GM13976 (cell line): ENCODE measurements around the gene AP3S1.
"Not testable (repeated sequence)": the region's sequence is repeated elsewhere in the genome, so short reads cannot be mapped to it uniquely, and the experiment has no call there.

Source experiments
- DNase-seq: peaks from one replicate; pipeline ENCODE4 v3.0.0; 2012; ENCODE audit warnings: low spot score
- in situ Hi-C: fragments of 300-500 bp; cut with MboI; formaldehyde crosslinking; loops from one replicate; pipeline ENCODE4 v1.12.0; 2022; ENCODE audit warnings: low sequenced_read_pairs, mixed read lengths, inconsistent platforms; ENCODE audit not compliant: unreplicated experiment
- TF ChIP-seq, protein P1 (sequence below): IDR thresholded peaks from 2 replicates; pipeline ENCODE4 v1.5.1; 2012; ENCODE audit warnings: borderline replicate concordance, mild to moderate bottlenecking; ENCODE audit not compliant: insufficient read depth; ENCODE audit errors: extremely low read depth, missing control alignments, control extremely low read depth

Gene AP3S1

DNA sequence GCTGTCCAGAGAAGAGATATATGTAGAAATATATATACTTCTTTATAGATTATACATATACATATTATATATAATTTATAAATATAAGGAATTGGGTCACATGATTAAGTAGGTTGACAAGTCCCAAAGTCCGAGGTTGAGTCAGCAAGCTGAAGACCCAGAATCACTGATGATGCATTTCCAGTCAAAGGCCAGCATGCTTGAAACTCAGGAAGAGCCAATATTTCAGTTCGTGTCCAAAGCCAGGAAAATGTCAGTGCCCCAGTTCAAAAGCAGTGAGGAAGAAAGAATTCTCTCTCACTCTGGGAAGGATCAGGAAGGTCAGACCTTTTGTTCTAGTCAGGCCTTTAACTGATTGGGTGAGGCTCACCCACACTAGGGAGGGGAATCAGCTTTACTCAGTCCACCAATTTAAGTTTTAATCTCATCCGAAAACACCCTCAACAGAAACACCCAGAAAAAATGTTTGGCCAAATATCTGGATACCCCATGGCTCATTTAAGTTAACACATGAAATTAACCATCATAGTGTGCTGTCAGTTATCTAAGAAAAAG is 78.5 kb downstream of the AP3S1 start:
- TF ChIP-seq, protein P1, sequence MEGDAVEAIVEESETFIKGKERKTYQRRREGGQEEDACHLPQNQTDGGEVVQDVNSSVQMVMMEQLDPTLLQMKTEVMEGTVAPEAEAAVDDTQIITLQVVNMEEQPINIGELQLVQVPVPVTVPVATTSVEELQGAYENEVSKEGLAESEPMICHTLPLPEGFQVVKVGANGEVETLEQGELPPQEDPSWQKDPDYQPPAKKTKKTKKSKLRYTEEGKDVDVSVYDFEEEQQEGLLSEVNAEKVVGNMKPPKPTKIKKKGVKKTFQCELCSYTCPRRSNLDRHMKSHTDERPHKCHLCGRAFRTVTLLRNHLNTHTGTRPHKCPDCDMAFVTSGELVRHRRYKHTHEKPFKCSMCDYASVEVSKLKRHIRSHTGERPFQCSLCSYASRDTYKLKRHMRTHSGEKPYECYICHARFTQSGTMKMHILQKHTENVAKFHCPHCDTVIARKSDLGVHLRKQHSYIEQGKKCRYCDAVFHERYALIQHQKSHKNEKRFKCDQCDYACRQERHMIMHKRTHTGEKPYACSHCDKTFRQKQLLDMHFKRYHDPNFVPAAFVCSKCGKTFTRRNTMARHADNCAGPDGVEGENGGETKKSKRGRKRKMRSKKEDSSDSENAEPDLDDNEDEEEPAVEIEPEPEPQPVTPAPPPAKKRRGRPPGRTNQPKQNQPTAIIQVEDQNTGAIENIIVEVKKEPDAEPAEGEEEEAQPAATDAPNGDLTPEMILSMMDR, result no peak
- DNase-seq, result no peak
- in situ Hi-C loops, result no loop called here

DNA sequence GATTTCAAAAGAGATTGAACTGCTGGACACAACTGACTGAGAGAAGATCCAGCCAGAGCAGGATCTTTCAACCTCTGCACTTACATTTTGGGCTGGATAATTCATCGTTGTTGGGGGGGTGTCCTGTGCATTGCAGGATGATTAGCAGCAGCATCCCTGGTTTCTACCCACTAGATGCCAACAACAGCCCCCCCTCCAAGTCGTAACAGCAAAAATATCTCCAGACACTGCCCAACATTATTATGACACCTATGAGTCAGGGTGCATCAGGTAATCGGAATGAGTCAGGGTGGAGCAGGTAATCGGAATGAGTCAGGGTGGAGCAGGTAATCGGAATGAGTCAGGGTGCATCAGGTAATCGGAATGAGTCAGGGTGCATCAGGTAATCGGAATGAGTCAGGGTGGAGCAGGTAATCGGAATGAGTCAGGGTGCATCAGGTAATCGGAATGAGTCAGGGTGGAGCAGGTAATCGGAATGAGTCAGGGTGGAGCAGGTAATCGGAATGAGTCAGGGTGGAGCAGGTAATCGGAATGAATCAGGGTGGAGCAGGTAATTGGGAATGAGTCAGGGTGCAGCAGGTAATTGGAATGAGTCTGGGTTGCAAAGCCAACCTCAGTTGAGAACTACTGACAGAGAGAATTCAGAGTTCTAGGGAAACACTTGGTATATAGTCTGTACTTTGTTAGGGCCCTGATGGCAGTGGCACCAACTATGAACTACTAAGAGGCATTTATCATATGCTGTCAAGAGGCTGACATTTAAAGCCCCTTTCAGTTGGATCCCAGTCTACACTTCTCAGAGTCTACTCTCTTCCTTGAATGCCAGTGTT is 87.1 kb downstream of the AP3S1 start:
- DNase-seq, in situ Hi-C loops: not testable (repeated sequence)

DNA sequence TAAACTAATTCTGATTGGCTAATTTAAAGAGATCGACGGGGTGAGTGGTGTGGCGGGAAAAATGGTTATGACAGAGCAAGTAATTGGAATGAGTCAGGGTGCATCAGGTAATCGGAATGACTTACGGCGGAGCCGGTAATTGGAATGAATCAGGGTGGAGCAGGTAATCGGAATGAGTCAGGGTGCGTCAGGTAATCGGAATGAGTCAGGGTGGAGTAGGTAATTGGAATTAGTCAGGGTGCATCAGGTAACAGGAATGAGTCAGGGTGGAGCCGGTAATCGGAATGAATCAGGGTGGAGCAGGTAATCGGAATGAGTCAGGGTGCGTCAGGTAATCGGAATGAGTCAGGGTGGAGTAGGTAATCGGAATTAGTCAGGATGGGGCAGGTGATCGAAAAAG is 88.4 kb downstream of the AP3S1 start:
- in situ Hi-C loops, result not testable (repeated sequence)

DNA sequence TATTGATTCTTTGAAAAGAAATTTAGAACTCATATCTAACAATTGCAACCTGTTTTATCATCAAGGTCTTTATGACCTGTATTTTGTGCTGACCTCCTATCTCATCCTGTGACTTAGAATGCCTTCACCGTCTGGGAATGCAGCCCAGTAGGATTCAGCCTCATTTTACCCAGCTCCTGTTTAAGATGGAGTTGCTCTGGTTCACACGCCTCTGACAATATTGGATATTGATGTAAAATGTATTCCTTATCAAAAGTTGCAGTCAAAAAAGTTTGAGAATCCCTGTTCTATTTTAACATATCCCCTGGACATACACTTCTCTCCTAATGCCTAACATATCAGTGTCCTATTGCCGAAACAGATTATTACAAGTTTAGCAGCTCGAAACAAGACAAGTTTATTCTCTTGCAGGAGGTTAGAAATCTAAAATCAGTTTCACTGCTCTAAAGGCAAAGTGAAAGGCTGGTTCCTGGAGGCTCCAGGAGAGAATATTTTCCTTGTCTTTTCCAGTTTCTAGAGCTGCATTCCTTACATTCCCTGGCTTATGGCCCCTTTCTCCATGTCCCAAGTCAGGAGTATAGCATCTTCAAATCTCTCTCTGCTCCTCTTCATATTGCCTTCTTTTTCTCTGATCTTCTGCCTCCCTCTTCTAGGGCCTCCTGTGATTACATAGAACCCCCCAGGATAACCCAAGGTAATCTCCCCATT is 89.0 kb downstream of the AP3S1 start:
- in situ Hi-C loops, result no loop called here

More for the DNA sequence above, 88.4 kb downstream of the AP3S1 start:
- not testable (repeated sequence) for DNase-seq

DNA sequence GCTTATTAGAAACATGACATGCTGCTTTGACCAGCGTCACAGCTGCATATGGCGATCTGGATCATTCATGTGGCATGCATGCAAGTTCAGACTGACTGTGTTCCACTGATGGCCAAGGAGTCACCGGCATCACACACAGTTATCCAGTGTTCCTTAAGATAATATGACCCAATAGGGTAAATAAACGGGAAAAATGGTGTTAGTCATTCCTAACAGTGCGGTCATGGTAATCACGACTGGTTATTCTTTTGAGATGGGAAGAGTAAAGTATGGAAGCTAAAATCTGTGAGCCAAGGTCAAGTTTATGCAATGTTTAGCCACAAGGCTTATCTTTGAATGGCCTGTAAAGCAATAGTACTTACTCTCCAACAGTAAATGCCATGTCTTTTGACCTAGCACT is 91.3 kb downstream of the AP3S1 start:
- TF ChIP-seq, protein P1, result no peak
- in situ Hi-C loops, result no loop called here
- no peak for DNase-seq

More for the DNA sequence above, 89.0 kb downstream of the AP3S1 start:
- DNase-seq, result no peak
- TF ChIP-seq, protein P1, result no peak

DNA sequence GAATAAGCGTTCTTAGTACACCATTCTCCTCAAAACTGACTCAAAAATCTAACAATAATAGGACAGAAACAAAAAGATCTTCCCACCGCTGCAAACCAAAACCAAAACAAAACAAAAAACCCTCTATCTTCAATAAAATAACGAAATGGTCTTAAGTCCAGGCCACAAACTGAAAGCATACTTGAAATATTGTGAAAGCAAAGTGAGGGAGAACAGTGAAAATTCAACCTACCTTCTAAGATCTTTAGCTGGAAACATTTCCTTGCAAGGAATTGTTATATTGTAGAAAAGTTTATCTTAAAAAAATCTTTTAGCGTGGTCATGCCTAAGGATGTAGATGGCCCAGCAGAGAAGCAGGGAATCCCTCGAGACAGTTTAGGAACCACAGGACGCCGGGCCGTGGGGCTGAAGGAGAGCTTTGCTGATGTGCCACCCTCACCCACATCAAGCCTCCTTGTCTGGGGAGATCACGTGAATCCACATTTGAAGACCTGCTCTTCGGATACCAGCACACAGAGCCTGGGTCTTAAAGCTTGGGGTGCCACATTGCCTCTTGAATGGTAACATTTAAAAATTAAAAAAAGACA is 92.7 kb downstream of the AP3S1 start:
- TF ChIP-seq, protein P1, result no peak
- in situ Hi-C loops, result no loop called here
- DNase-seq, result no peak

DNA sequence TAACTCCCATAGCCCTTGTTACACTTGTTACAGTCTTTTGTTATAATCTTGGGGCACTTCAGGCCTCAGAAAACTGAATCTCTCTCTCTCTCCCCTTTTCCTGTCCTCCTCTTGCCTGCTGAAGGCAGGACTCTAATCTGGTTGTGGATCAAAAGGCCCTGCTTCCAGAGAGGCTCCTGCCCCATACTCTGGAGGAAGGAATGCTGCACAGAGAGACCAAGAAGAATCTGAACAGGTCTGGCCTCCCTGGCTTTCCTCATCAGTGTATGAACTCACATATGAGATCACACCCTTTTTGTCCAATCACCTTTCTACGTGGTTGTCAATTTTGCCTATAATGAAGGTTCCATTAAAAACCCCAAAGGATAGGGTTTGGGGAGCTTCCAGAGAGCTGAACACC is 94.3 kb downstream of the AP3S1 start:
- TF ChIP-seq, protein P1, result no peak
- DNase-seq, result no peak
- in situ Hi-C loops, result no loop called here
